MCF 10A (cell line): ENCODE data around the gene SYNJ1. TPM values are rescaled to one million over a fixed set of nuclear protein-coding genes. Genes with fewer than 3 reads are reported as not detected.

Experiments used
- BruUV-seq: library from RNA; stranded (reverse); fragments of 400-500 nt; replicated peaks from 2 replicates; lab custom pipeline; 2021; lab: Mats Ljungman, UMichigan
- CTCF ChIA-PET: fragments of 300-600 bp; sonication (Branson Sonifier 250); formaldehyde crosslinking; extraction: SDS; loops from one replicate; lab custom pipeline; 2021; ENCODE audit warnings: antibody characterized with exemption, inconsistent platforms; lab: Yijun Ruan, JAX
- POLR2A ChIA-PET: fragments of 300-600, 350-650 bp; sonication (Branson Sonifier 250); formaldehyde crosslinking; extraction: SDS; loops from one replicate; lab custom pipeline; 2020; ENCODE audit warnings: antibody characterized with exemption, inconsistent platforms; lab: Yijun Ruan, JAX
- DNase-seq: peaks from one replicate; pipeline ENCODE4 v3.0.0-alpha.2; 2018; ENCODE audit not compliant: unreplicated experiment
- H3K27ac Mint-ChIP-seq: one replicate; pipeline ENCODE4 v1.8.0; 2022; ENCODE audit warnings: mild to moderate bottlenecking, low read depth, mixed read lengths; ENCODE audit not compliant: unreplicated experiment
- H3K27me3 Mint-ChIP-seq: one replicate; pipeline ENCODE4 v1.8.0; 2022; ENCODE audit warnings: mixed read lengths; ENCODE audit not compliant: insufficient read depth, unreplicated experiment
- H3K36me3 Mint-ChIP-seq: one replicate; pipeline ENCODE4 v1.8.0; 2022; ENCODE audit warnings: mild to moderate bottlenecking, moderate library complexity, mixed read lengths; ENCODE audit not compliant: insufficient read depth, unreplicated experiment
- H3K4me1 Mint-ChIP-seq: one replicate; pipeline ENCODE4 v1.8.0; 2022; ENCODE audit warnings: mixed read lengths; ENCODE audit not compliant: insufficient read depth, unreplicated experiment
- H3K4me3 Mint-ChIP-seq: one replicate; pipeline ENCODE4 v1.8.0; 2022; ENCODE audit warnings: mild to moderate bottlenecking, moderate library complexity, mixed read lengths; ENCODE audit not compliant: unreplicated experiment
- H3K9me3 Mint-ChIP-seq: one replicate; pipeline ENCODE4 v1.8.0; 2022; ENCODE audit warnings: mixed read lengths; ENCODE audit not compliant: unreplicated experiment
- intact Hi-C: fragments of 100-400 bp; cut with micrococcal nuclease; formaldehyde crosslinking; loops from 2 replicates; pipeline ENCODE4 v1.14.1; 2022
- total RNA-seq: library from RNA; stranded (reverse); gene quantifications from 2 replicates; pipeline ENCODE4 v1.2.3, GENCODE V29; 2022
- TF ChIP-seq, protein P1 (sequence below): fragments of 200-600 bp; IDR thresholded peaks from one replicate; pipeline ENCODE4 v1.8.0; 2022; ENCODE audit warnings: antibody characterized with exemption, mild to moderate bottlenecking; ENCODE audit not compliant: unreplicated experiment

SYNJ1 gene
- total RNA-seq, 1 experiment from 2014 or later: 9.7 TPM

DNA sequence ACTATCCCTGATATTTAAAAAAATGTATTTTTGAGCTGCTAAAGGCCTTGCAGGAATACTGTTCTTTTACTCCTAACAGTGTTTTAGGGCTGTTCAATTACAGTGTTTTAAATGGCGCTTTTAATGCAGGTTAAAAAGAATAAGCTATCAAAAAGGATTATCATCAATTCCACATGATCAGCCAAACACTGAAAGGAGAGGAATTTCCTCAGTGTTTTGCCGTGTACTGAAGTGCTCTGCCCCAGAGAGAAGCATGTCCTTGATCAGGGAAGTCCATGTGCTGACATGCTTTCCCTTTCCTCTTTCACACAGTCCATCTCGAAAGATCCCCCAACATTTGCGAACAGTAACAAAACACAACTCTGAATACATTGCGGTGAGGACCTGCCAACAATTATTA lies 119.0 kb downstream of the SYNJ1 start:
- DNase-seq: no peak
- H3K9me3 Mint-ChIP-seq: no peaks in the 10 kb centered on the region
- peaks cover 54% of the 10 kb centered on the region for H3K36me3 Mint-ChIP-seq
- TF ChIP-seq, protein P1, sequence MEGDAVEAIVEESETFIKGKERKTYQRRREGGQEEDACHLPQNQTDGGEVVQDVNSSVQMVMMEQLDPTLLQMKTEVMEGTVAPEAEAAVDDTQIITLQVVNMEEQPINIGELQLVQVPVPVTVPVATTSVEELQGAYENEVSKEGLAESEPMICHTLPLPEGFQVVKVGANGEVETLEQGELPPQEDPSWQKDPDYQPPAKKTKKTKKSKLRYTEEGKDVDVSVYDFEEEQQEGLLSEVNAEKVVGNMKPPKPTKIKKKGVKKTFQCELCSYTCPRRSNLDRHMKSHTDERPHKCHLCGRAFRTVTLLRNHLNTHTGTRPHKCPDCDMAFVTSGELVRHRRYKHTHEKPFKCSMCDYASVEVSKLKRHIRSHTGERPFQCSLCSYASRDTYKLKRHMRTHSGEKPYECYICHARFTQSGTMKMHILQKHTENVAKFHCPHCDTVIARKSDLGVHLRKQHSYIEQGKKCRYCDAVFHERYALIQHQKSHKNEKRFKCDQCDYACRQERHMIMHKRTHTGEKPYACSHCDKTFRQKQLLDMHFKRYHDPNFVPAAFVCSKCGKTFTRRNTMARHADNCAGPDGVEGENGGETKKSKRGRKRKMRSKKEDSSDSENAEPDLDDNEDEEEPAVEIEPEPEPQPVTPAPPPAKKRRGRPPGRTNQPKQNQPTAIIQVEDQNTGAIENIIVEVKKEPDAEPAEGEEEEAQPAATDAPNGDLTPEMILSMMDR: no peak
- intact Hi-C loops: loop anchor here (10.0 kb wide), 1 partner anchor 824 kb away; no protein-coding TSS in a partner anchor
- ChIA-PET CTCF (interaction anchor here (0.6 to 5.2 kb wide), 4 partner anchors 8 to 743 kb away, joined by 3 to 28 read pairs (median 5); no protein-coding TSS in a partner anchor), POLR2A (interaction anchor here (0.9 kb wide), 1 partner anchor 206 kb away, joined by 3 read pairs; no protein-coding TSS in a partner anchor)
- H3K4me1 Mint-ChIP-seq: no peaks in the 10 kb centered on the region
- H3K4me3 Mint-ChIP-seq: no peak overlapping the region
- TSS peak; percentile 4 for BruUV-seq
- H3K27ac Mint-ChIP-seq: no peak overlapping the region
- no peaks in the 10 kb centered on the region for H3K27me3 Mint-ChIP-seq

DNA sequence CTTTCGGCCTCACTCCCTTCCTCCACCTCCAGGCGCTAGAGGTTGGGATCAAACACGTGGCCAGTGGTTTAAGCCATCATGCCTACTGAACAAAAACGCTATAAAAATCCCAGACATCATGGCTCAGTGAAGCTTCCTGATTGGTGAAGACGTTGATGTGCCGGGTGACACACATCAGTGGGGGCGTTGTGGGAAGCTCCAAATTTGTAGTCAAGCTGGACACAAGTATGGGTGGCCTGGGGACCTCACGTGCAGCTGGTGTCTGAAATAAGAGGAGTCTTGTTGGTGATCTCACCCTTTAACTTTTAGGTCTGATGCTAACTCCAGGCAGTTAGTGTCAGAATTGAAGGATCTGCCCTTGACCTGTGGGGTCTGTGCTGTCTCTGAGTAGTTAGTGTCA lies 122.3 kb downstream of the SYNJ1 start:
- Mint-ChIP-seq H3K4me3 (no peak overlapping the region), H3K9me3 (no peaks in the 10 kb centered on the region), H3K27ac (no peak overlapping the region), H3K4me1 (no peaks in the 10 kb centered on the region), H3K36me3 (peaks cover 82% of the 10 kb centered on the region), H3K27me3 (no peaks in the 10 kb centered on the region)
- ChIA-PET CTCF (interaction anchor here (0.6 kb wide), 1 partner anchor 234 kb away, joined by 4 read pairs; no protein-coding TSS in a partner anchor), POLR2A (interaction anchor here (0.7 kb wide), 1 partner anchor 239 kb away, joined by 3 read pairs; no protein-coding TSS in a partner anchor)
- no TSS peak for BruUV-seq
- intact Hi-C loops: loop anchor here (10.0 kb wide), 1 partner anchor 821 kb away; no protein-coding TSS in a partner anchor
- DNase-seq: no peak
- TF ChIP-seq, protein P1: no peak

DNA sequence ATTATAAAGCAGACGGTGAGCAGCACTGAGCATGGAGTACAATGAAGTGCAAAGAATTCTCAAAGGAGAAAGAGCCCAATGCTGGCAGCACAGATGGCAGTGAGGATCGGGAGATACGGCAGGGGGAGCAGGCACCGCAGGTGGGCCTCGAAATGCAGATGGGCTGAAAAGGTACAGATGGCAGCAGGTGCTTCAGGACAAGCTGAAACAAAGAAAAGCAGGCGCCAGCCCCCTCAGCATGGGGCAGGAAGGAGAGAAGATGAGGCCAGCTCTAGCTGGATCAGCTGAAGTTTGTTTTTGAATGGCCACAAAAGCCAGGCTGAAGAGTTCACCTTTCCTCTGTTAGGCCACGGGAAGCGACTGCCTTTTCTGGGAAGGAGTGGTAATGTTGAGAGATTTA lies 123.3 kb downstream of the SYNJ1 start:
- H3K27ac Mint-ChIP-seq: no peak overlapping the region
- TF ChIP-seq, protein P1: no peak
- no peaks in the 10 kb centered on the region for H3K9me3 Mint-ChIP-seq
- no peaks in the 10 kb centered on the region for H3K27me3 Mint-ChIP-seq
- H3K36me3 Mint-ChIP-seq: peaks cover 80% of the 10 kb centered on the region
- CTCF ChIA-PET: interaction anchor here (0.6 to 0.7 kb wide), 3 partner anchors 200 to 1433 kb away, joined by 3 to 4 read pairs (median 3); no protein-coding TSS in a partner anchor
- POLR2A ChIA-PET: no interaction called here
- BruUV-seq: no TSS peak
- H3K4me1 Mint-ChIP-seq: no peaks in the 10 kb centered on the region
- DNase-seq: no peak
- H3K4me3 Mint-ChIP-seq: no peak overlapping the region
- intact Hi-C loops: loop anchor here (5.0 to 10.0 kb wide), 2 partner anchors 327 to 820 kb away; partner anchors contain the start of gene MIS18A

DNA sequence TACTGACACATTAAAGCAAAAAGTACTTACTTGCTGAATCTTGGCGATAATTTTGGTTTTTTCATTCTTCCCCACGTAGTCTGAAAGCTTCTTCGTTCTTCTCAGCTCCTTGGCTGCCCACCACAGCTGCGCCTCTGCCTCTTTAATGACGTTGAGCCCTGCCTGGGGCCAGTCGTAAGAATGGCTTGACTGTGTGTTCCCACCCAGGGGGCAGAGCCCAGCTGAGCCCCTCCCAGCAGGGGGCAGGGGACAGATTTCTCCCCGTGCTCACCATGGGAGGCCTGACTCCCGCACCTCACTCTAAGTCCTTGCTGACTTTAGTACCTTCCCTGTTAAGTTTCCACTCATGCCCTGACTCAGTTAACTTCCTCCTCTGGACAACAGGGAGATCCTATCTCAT lies 124.7 kb downstream of the SYNJ1 start:
- BruUV-seq: no TSS peak
- Mint-ChIP-seq H3K27me3 (no peaks in the 10 kb centered on the region), H3K27ac (no peak overlapping the region), H3K9me3 (no peaks in the 10 kb centered on the region), H3K4me1 (no peaks in the 10 kb centered on the region), H3K4me3 (no peak overlapping the region), H3K36me3 (peaks cover 83% of the 10 kb centered on the region)
- ChIA-PET CTCF (interaction anchor here (0.6 to 5.1 kb wide), 2 partner anchors 200 to 230 kb away, joined by 3 to 71 read pairs; no protein-coding TSS in a partner anchor), POLR2A (no interaction called here)
- TF ChIP-seq, protein P1: no peak
- DNase-seq: no peak
- intact Hi-C loops: loop anchor here (5.0 to 10.0 kb wide), 2 partner anchors 326 to 818 kb away; partner anchors contain the start of gene MIS18A
